Measurements from ENCODE around the gene LIMK1. TPM values are rescaled to one million over a fixed set of nuclear protein-coding genes. Genes with fewer than 3 reads are reported as not detected.
"Not testable (repeated sequence)": the region's sequence is repeated elsewhere in the genome, so short reads cannot be mapped to it uniquely, and the experiment has no call there.

The LIMK1 gene
- total and polyA plus RNA-seq, 2 experiments from 2014 or later, result 13.0 to 96.5 TPM

DNA sequence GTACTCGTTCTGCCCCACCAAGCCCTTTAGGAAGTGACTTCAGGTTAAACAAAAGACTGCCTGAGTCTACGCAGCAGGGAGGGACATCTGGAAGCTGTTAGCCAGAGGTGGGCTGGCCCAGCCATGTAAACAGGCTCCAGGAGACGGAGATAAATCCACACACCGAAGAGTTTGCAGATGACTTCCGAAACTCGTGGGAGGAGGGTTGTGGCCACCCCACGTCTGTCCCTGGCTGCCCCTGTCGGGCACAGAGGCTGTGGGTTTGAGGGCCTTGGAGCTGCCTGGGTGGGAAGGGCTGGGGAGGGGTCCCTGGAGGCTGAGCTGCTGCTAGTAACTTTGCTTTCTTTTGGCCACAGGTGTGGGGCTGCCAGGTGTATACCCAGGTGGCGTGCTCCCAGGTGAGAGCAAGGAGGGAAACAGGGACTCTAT is 40.1 kb upstream of the LIMK1 start (continued):
- TF ChIP-seq, protein P1, sequence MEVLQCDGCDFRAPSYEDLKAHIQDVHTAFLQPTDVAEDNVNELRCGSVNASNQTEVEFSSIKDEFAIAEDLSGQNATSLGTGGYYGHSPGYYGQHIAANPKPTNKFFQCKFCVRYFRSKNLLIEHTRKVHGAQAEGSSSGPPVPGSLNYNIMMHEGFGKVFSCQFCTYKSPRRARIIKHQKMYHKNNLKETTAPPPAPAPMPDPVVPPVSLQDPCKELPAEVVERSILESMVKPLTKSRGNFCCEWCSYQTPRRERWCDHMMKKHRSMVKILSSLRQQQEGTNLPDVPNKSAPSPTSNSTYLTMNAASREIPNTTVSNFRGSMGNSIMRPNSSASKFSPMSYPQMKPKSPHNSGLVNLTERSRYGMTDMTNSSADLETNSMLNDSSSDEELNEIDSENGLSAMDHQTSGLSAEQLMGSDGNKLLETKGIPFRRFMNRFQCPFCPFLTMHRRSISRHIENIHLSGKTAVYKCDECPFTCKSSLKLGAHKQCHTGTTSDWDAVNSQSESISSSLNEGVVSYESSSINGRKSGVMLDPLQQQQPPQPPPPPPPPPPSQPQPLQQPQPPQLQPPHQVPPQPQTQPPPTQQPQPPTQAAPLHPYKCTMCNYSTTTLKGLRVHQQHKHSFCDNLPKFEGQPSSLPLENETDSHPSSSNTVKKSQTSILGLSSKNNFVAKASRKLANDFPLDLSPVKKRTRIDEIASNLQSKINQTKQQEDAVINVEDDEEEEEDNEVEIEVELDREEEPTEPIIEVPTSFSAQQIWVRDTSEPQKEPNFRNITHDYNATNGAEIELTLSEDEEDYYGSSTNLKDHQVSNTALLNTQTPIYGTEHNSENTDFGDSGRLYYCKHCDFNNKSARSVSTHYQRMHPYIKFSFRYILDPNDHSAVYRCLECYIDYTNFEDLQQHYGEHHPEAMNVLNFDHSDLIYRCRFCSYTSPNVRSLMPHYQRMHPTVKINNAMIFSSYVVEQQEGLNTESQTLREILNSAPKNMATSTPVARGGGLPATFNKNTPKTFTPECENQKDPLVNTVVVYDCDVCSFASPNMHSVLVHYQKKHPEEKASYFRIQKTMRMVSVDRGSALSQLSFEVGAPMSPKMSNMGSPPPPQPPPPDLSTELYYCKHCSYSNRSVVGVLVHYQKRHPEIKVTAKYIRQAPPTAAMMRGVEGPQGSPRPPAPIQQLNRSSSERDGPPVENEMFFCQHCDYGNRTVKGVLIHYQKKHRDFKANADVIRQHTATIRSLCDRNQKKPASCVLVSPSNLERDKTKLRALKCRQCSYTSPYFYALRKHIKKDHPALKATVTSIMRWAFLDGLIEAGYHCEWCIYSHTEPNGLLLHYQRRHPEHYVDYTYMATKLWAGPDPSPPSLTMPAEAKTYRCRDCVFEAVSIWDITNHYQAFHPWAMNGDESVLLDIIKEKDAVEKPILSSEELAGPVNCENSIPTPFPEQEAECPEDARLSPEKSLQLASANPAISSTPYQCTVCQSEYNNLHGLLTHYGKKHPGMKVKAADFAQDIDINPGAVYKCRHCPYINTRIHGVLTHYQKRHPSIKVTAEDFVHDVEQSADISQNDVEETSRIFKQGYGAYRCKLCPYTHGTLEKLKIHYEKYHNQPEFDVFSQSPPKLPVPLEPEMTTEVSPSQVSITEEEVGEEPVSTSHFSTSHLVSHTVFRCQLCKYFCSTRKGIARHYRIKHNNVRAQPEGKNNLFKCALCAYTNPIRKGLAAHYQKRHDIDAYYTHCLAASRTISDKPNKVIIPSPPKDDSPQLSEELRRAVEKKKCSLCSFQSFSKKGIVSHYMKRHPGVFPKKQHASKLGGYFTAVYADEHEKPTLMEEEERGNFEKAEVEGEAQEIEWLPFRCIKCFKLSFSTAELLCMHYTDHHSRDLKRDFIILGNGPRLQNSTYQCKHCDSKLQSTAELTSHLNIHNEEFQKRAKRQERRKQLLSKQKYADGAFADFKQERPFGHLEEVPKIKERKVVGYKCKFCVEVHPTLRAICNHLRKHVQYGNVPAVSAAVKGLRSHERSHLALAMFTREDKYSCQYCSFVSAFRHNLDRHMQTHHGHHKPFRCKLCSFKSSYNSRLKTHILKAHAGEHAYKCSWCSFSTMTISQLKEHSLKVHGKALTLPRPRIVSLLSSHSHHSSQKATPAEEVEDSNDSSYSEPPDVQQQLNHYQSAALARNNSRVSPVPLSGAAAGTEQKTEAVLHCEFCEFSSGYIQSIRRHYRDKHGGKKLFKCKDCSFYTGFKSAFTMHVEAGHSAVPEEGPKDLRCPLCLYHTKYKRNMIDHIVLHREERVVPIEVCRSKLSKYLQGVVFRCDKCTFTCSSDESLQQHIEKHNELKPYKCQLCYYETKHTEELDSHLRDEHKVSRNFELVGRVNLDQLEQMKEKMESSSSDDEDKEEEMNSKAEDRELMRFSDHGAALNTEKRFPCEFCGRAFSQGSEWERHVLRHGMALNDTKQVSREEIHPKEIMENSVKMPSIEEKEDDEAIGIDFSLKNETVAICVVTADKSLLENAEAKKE (CRISPR knock-in tag; IDR thresholded peaks at IDR 0.05), result no peak
- TF ChIP-seq, protein P2, sequence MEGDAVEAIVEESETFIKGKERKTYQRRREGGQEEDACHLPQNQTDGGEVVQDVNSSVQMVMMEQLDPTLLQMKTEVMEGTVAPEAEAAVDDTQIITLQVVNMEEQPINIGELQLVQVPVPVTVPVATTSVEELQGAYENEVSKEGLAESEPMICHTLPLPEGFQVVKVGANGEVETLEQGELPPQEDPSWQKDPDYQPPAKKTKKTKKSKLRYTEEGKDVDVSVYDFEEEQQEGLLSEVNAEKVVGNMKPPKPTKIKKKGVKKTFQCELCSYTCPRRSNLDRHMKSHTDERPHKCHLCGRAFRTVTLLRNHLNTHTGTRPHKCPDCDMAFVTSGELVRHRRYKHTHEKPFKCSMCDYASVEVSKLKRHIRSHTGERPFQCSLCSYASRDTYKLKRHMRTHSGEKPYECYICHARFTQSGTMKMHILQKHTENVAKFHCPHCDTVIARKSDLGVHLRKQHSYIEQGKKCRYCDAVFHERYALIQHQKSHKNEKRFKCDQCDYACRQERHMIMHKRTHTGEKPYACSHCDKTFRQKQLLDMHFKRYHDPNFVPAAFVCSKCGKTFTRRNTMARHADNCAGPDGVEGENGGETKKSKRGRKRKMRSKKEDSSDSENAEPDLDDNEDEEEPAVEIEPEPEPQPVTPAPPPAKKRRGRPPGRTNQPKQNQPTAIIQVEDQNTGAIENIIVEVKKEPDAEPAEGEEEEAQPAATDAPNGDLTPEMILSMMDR (conservative IDR thresholded peaks at IDR 0.05; ENCODE audit: low read depth in 2 of 2), result no peak
- TF ChIP-seq ZNF331 (CRISPR knock-in tag; IDR thresholded peaks at IDR 0.05; ENCODE audit: low read depth) (no peak), CREB1 (CRISPR knock-in tag; IDR thresholded peaks at IDR 0.05; ENCODE audit: low read depth) (no peak)

GRCh38 chr7:74044366-74045350 is 38.9 kb upstream of the LIMK1 start:
- no peak overlapping the region for H3K27ac Mint-ChIP-seq
- Histone ChIP-seq H2AFZ (no peak overlapping the region), H3K9me2 (ENCODE audit: insufficient read depth) (no peaks in the 10 kb centered on the region), H4K20me1 (replicated peaks; ENCODE audit: insufficient read depth) (no peaks in the 10 kb centered on the region), H3K4me1 (ENCODE audit: insufficient read depth) (peaks cover 4% of the 10 kb centered on the region; the same call in 1 of the 2 replicates), H3K4me3 (no peak overlapping the region), H3K27ac (ENCODE audit: low read depth) (no peak overlapping the region), H3K4me2 (no peak overlapping the region), H3K27me3 (ENCODE audit: insufficient read depth) (no peaks in the 10 kb centered on the region), H3F3A (replicated peaks; ENCODE audit: low read depth) (no peaks in the 10 kb centered on the region), H3K36me3 (ENCODE audit: insufficient read depth) (no peaks in the 10 kb centered on the region), H3K79me2 (replicated peaks; ENCODE audit: insufficient read depth) (no peaks in the 10 kb centered on the region)
- TF ChIP-seq, protein P2 (conservative IDR thresholded peaks at IDR 0.05; ENCODE audit: low read depth in 2 of 2), result no peak
- TF ChIP-seq EZH2phosphoT487 (IDR thresholded peaks at IDR 0.05; ENCODE audit: unreplicated experiment), result no peak
- no peak for ATAC-seq
- no peaks in the 10 kb centered on the region for H3K9me3 Mint-ChIP-seq
- H3K36me3 Mint-ChIP-seq (ENCODE audit: low read depth), result no peaks in the 10 kb centered on the region
- no peak for DNase-seq (ENCODE audit: low spot score)
- H3K4me1 Mint-ChIP-seq, result peaks cover 33% of the 10 kb centered on the region
- peaks cover 16% of the 10 kb centered on the region for H3K27me3 Mint-ChIP-seq (ENCODE audit: insufficient read depth, low read depth, poor library complexity)
- no peak overlapping the region for H3K4me3 Mint-ChIP-seq

- H3K4me3 Mint-ChIP-seq; H3K4me2 ChIP-seq; H3K4me3 ChIP-seq; H3K4me1 ChIP-seq (ENCODE audit: insufficient read depth); H3K9me3 Mint-ChIP-seq; H3K27ac ChIP-seq (ENCODE audit: low read depth); H3K36me3 Mint-ChIP-seq (ENCODE audit: low read depth); DNase-seq (ENCODE audit: low spot score); H4K20me1 ChIP-seq (replicated peaks; ENCODE audit: insufficient read depth); H3K27ac Mint-ChIP-seq; H3K79me2 ChIP-seq (replicated peaks; ENCODE audit: insufficient read depth); H3K36me3 ChIP-seq (ENCODE audit: insufficient read depth); H2AFZ ChIP-seq; H3F3A ChIP-seq (replicated peaks; ENCODE audit: low read depth); H3K27me3 ChIP-seq (ENCODE audit: insufficient read depth); H3K9me2 ChIP-seq (ENCODE audit: insufficient read depth); ATAC-seq: not testable (repeated sequence)
- H3K4me1 Mint-ChIP-seq, result peaks cover 32% of the 10 kb centered on the region
- H3K27me3 Mint-ChIP-seq (ENCODE audit: insufficient read depth, low read depth, poor library complexity), result peaks cover 12% of the 10 kb centered on the region
Measured at GRCh38 chr7:74046581-74046980, 37.0 kb upstream of the LIMK1 start.
